Central memory CD8-positive, alpha-beta T cell (primary cell): Measurements from ENCODE around the gene PAQR5.
A peak's percentile ranks its signal among the peaks of the same experiment; 100 is the strongest.

ENCODE experiments used
- ATAC-seq: fragments of 150-1000 bp; cut with Tn5 transposase; replicated peaks from 2 replicates; pipeline ENCODE4 v1.10.0; 2022; ENCODE audit warnings: mild to moderate bottlenecking, moderate FRiP score, moderate number of reproducible peaks; ENCODE audit not compliant: poor library complexity, severe bottlenecking; ENCODE audit errors: extremely low read depth
- DNase-seq, 2 donors: peaks; one replicate each; pipeline ENCODE4 v3.0.0; 2021; ENCODE audit warnings: low spot score in 2 of 2
- H3K27ac Mint-ChIP-seq: one replicate; pipeline ENCODE4 v1.8.0; 2022; ENCODE audit warnings: low read depth, mild to moderate bottlenecking, moderate library complexity, mixed read lengths
- H3K27me3 Mint-ChIP-seq: one replicate; pipeline ENCODE4 v1.8.0; 2022; ENCODE audit warnings: mixed read lengths
- H3K36me3 Mint-ChIP-seq: one replicate; pipeline ENCODE4 v1.8.0; 2022; ENCODE audit warnings: mild to moderate bottlenecking, moderate library complexity, mixed read lengths; ENCODE audit not compliant: insufficient read depth
- H3K4me1 Mint-ChIP-seq: one replicate; pipeline ENCODE4 v1.8.0; 2022; ENCODE audit warnings: mixed read lengths
- H3K4me3 Mint-ChIP-seq: one replicate; pipeline ENCODE4 v1.8.0; 2022; ENCODE audit warnings: mild to moderate bottlenecking, moderate library complexity, mixed read lengths
- H3K9me3 Mint-ChIP-seq: one replicate; pipeline ENCODE4 v1.8.0; 2022; ENCODE audit warnings: mixed read lengths

Gene PAQR5

DNA sequence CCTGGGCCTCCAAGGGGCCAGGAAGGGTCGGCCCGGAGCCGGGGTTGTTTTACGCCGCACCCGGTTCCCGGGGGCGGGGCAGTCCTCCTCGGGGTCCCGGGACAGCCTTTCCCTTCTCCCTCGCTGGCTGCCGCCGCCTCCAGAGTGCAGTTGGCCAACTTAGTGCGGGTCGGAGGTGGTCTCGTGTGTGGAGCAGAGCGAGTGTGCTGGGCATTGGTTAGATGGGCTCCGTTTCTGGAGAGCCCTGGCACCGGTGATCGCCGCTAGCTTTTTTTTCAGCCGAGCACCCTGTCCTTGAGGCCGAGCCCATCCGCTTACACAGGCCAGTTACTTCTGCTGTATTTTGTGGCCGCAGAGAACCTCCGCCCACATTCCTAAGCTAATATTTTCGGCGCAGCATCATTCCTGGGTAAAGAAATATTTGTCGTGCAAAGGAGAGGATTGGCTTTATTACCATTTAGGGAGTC lies 116.0 kb downstream of the PAQR5 start:
- Mint-ChIP-seq H3K4me1 (peaks cover 12% of the 10 kb centered on the region), H3K27me3 (no peaks in the 10 kb centered on the region), H3K9me3 (no peaks in the 10 kb centered on the region), H3K36me3 (peaks cover 5% of the 10 kb centered on the region), H3K4me3 (peak overlapping the region; percentile 81), H3K27ac (no peak overlapping the region)
- no peak for DNase-seq
- no peak for ATAC-seq

DNA sequence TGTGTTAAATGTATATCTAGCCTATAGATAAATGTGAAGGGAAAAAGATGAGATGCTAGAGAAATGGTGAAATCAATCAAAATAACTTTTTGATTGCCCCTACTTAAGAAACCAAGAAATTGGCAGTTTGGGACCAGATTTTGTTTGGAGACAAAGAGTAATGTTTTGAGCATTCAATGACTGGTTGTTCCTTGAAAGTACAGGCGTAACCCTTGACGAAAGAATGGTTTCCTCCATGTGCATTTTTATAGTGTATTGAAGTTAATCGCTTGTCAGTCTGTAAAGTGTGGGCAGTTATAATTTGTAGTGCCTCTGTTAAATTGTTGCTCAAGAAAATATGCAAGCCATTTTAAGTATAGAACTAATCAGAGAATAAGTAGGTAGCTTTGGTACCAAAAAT lies 116.7 kb downstream of the PAQR5 start:
- ATAC-seq (no peak), DNase-seq (no peak)
- H3K27ac Mint-ChIP-seq: no peak overlapping the region
- peak overlapping the region; percentile 81 for H3K4me3 Mint-ChIP-seq
- H3K4me1 Mint-ChIP-seq: peaks cover 13% of the 10 kb centered on the region
- peaks cover 5% of the 10 kb centered on the region for H3K36me3 Mint-ChIP-seq
- no peaks in the 10 kb centered on the region for H3K9me3 Mint-ChIP-seq
- H3K27me3 Mint-ChIP-seq: no peaks in the 10 kb centered on the region

DNA sequence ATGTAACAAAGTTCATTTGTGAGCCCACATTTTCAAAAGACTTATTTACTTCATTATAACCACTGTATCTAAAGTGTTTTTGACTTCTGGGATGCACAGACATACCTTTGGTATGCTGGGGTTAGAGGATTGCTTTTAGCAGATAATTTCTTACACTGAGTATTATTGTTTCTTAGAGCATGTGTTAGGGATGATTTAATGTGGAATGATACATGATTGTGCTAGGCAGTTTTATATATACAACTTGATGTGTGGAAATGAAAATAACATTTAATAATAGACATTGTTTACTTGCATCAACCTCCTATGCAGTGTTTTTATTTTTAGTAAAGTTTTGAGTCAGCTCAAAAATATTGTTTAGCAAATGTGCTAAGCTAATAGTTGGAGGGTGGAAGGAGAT lies 118.9 kb downstream of the PAQR5 start:
- DNase-seq (no peak), ATAC-seq (no peak)
- Mint-ChIP-seq H3K27me3 (no peaks in the 10 kb centered on the region), H3K36me3 (peaks cover 5% of the 10 kb centered on the region), H3K4me1 (peaks cover 13% of the 10 kb centered on the region), H3K27ac (no peak overlapping the region), H3K4me3 (no peak overlapping the region), H3K9me3 (no peaks in the 10 kb centered on the region)

DNA sequence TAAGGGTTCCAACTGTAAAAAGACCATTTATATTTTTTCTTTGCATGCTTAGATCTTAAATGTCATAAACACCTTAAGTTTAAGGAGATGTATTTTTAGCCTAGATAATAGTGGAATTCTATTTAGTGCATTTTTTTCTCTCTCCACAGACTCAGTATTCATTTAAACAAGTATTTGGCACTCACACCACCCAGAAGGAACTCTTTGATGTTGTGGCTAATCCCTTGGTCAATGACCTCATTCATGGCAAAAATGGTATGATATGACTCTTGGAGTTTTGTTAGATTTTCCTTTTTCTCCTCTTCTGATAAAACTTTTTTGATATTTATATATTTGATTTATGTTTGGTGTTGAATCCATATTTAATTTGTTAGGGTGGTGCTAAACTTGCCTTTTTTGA lies 122.8 kb downstream of the PAQR5 start:
- DNase-seq: no peak
- Mint-ChIP-seq H3K4me1 (peaks cover 6% of the 10 kb centered on the region), H3K36me3 (no peaks in the 10 kb centered on the region), H3K27me3 (no peaks in the 10 kb centered on the region), H3K4me3 (no peak overlapping the region), H3K27ac (no peak overlapping the region), H3K9me3 (no peaks in the 10 kb centered on the region)
- ATAC-seq: no peak

DNA sequence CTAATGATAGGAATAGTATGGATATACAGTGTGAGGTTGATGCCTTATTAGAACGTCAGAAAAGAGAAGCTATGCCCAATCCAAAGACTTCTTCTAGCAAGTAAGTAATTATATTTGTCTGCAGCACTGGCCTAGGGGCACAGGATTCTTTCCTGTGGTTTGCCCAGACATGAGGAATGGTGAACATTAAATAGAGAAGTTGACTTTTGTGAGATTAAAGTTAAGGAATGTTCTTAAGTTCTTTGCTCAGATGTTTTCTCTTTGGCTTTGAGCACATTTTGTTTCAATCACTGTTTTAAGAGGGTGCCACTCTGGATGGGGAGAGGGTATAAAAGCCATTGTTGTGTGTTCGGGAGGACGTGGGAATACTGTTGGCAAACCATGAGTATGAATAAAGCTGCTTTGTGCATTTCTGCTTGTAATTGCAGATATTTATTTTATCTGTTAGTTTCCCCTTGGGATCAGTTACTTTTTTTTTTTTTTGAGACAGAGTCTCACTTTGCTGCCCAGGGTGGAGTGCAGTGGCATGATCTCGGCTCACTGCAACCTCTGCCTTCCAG lies 123.7 kb downstream of the PAQR5 start:
- Mint-ChIP-seq H3K9me3 (no peaks in the 10 kb centered on the region), H3K36me3 (peaks cover 3% of the 10 kb centered on the region), H3K4me1 (peaks cover 6% of the 10 kb centered on the region), H3K27me3 (no peaks in the 10 kb centered on the region), H3K4me3 (no peak overlapping the region), H3K27ac (no peak overlapping the region)
- DNase-seq (no peak), ATAC-seq (no peak)

DNA sequence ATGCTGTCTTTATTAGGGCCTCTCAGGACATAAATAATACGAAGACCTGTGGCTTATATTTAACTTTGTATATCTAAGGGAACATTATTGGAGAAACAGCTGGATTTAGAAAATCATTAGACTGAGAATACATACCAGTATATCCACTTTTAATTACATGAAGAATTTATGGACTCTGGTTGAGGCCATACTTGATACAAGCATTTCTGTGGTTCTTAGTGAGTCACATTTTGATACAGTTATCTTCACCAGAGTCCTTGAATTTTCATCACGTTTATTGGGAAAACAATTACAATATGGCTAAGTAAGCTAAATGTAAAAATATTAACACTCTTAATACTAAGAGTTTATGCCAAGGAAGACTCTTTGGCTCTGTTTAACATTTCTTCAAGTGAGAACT lies 125.3 kb downstream of the PAQR5 start:
- no peak for DNase-seq
- peaks cover 6% of the 10 kb centered on the region for H3K4me1 Mint-ChIP-seq
- H3K36me3 Mint-ChIP-seq: peaks cover 4% of the 10 kb centered on the region
- no peak overlapping the region for H3K27ac Mint-ChIP-seq
- no peak overlapping the region for H3K4me3 Mint-ChIP-seq
- no peaks in the 10 kb centered on the region for H3K9me3 Mint-ChIP-seq
- no peaks in the 10 kb centered on the region for H3K27me3 Mint-ChIP-seq
- ATAC-seq: no peak

DNA sequence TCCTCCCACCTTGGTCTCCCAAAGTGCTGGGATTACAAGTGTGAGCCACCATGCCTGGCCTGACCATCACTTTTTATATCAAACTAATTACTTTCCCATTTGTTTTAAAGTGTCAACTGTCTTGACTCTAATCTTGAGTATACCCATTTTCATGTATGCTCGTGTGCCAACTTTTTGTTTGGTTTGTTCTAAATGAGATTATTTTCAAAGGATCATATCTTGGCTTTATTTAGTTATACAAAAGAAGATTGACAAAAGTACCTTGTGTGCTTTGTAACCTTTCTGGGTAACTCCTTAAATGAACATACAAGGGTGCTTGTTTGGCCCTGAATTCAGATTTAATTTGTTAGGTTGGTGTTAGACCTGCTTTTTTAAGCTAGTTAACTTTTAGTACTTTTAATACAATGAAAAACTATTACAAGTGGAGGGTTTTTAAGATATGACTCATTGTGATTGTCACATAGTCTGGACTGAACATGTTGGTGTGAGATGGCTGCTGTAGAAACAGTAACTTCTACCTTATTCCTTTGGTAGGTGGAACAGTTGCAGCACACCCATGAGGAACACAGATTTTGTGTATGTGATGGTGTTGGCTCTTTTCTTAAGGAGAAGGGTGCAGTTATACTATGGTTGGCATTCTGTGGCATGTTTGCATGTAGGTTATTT lies 126.2 kb downstream of the PAQR5 start:
- DNase-seq: no peak
- Mint-ChIP-seq H3K4me1 (no peaks in the 10 kb centered on the region), H3K27me3 (no peaks in the 10 kb centered on the region), H3K27ac (no peak overlapping the region), H3K36me3 (peaks cover 4% of the 10 kb centered on the region), H3K9me3 (no peaks in the 10 kb centered on the region), H3K4me3 (no peak overlapping the region)
- ATAC-seq: no peak

DNA sequence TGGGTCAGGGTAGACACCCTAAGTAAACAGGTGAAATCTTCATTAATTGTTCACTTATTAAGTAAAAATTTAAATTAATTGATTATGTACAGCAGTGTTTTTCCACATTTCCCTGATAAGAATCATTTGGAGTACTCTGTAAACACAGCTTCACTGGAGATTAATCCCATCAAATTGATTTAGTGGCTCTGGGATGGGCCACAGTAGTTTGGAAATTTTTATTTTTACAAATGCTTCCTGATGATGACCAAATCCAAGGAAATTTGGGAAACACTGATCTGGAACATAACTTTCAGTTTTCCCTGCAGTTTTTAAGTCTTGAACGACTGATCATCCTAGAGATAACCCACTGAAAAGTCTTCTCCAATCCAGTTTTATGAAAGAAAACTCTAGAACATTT lies 135.1 kb downstream of the PAQR5 start:
- no peaks in the 10 kb centered on the region for H3K4me1 Mint-ChIP-seq
- no peaks in the 10 kb centered on the region for H3K9me3 Mint-ChIP-seq
- no peak overlapping the region for H3K4me3 Mint-ChIP-seq
- no peaks in the 10 kb centered on the region for H3K27me3 Mint-ChIP-seq
- no peak for DNase-seq
- no peak for ATAC-seq
- peaks cover 1% of the 10 kb centered on the region for H3K36me3 Mint-ChIP-seq
- no peak overlapping the region for H3K27ac Mint-ChIP-seq

DNA sequence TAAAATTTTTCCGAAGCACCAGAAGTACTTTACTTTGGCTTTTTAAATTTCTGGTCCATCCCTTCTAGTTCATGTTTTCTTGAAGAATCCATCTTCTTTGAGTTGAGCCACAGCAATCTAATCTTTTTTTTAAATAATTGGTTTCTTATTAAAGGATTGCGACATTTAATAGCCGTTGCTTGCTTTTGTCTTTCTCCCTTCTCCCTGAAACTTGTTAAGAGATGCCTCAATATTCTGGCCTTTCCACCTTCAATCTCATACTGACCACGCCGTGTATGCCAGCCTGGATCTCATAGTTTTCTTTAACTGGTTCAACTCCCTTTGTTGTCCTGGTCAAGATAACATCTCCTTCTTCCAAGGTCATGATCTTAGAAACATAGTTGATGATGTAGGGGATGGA lies 135.5 kb downstream of the PAQR5 start:
- no peaks in the 10 kb centered on the region for H3K9me3 Mint-ChIP-seq
- ATAC-seq (no peak), DNase-seq (no peak)
- H3K4me1 Mint-ChIP-seq: no peaks in the 10 kb centered on the region
- H3K36me3 Mint-ChIP-seq: peaks cover 1% of the 10 kb centered on the region
- no peak overlapping the region for H3K27ac Mint-ChIP-seq
- no peak overlapping the region for H3K4me3 Mint-ChIP-seq
- no peaks in the 10 kb centered on the region for H3K27me3 Mint-ChIP-seq

DNA sequence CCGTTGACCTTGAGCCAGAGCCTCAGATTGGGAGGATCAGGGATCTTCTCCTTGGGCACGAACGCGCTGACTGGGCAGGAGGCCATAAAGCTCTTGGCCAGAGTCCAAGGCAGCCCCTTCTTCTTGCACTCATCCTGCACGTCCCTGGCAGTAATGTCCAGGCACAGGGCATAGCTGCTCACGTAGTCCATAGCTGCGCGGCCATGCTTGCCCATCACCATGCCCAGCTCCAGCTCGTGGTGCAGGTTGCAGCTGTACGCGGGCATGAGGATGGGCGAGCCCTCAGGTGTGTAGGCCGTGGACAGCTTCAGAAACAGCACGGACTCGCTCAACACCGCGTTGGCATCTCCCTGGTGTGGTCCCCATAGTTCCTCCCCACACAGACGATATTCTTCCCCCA lies 136.0 kb downstream of the PAQR5 start:
- no peaks in the 10 kb centered on the region for H3K4me1 Mint-ChIP-seq
- no peak for ATAC-seq
- peaks cover 1% of the 10 kb centered on the region for H3K36me3 Mint-ChIP-seq

DNA sequence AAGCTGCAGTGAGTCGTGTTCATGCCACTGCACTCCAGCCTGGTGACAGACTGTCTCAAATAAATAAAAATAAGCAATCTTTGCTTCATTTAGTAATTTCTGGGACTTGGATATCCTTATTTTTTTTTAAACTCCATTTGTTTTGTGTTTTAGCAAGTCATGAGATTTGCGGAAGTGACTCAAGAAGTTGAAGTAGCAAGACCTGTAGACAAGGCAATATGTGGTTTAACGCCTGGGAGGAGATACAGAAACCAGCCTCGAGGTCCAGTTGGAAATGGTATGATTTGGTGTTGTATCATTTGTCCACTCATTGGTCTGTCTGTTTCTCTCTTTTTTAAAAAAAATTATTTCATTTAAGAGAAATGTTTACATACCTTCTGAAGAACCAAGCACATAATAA lies 137.3 kb downstream of the PAQR5 start:
- H3K4me3 Mint-ChIP-seq: no peak overlapping the region

More for the DNA sequence above, 136.0 kb downstream of the PAQR5 start:
- DNase-seq: no peak
- H3K4me3 Mint-ChIP-seq: no peak overlapping the region
- H3K9me3 Mint-ChIP-seq: no peaks in the 10 kb centered on the region
- no peaks in the 10 kb centered on the region for H3K27me3 Mint-ChIP-seq
- no peak overlapping the region for H3K27ac Mint-ChIP-seq

DNA sequence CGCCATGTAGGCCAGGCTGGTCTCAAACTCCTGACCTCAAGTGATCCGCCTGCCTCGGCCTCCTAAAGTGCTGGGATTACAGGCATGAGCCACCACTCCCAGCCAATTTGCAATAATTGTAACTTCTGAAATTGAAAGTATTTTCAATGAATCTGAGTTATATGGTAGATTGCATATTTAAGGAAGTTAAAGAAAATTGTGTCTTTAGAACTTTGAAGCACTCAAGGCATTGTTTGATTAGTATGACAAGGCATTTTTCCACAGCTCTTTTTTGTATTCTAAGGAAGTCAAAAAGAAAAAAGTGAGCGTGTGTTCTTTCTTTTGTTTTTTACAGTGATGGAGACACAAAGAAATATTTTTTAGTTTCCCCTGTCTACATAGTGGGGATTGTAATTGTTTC lies 138.2 kb downstream of the PAQR5 start:
- no peak overlapping the region for H3K4me3 Mint-ChIP-seq
- peaks cover 5% of the 10 kb centered on the region for H3K36me3 Mint-ChIP-seq
- DNase-seq: no peak
- H3K4me1 Mint-ChIP-seq: no peaks in the 10 kb centered on the region
- H3K9me3 Mint-ChIP-seq: no peaks in the 10 kb centered on the region
- ATAC-seq: no peak
- H3K27ac Mint-ChIP-seq: no peak overlapping the region
- no peaks in the 10 kb centered on the region for H3K27me3 Mint-ChIP-seq

More for the DNA sequence above, 137.3 kb downstream of the PAQR5 start:
- Mint-ChIP-seq H3K27me3 (no peaks in the 10 kb centered on the region), H3K36me3 (peaks cover 5% of the 10 kb centered on the region), H3K9me3 (no peaks in the 10 kb centered on the region), H3K4me1 (no peaks in the 10 kb centered on the region), H3K27ac (no peak overlapping the region)
- ATAC-seq (no peak), DNase-seq (no peak)

DNA sequence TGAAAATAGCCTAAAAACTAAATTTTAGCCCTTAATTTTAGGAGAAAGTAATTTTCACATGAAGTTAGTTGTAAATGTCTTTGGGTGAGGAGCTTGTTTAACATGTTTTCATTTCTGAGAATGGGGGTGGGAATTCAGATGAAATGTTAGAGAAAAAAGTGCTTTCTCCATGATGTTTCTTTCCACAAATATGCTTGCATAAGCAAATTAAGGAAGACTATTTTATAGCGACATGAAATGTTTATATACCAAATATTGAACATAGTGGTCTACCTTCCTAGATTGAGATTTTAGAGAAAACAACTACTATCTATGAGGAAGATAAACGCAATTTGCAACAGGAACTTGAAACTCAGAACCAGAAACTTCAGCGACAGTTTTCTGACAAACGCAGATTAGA lies 140.9 kb downstream of the PAQR5 start:
- Mint-ChIP-seq H3K27ac (no peak overlapping the region), H3K36me3 (peaks cover 4% of the 10 kb centered on the region), H3K27me3 (no peaks in the 10 kb centered on the region), H3K4me1 (no peaks in the 10 kb centered on the region), H3K4me3 (no peak overlapping the region), H3K9me3 (no peaks in the 10 kb centered on the region)
- DNase-seq (no peak), ATAC-seq (no peak)
